Measurements from ENCODE around the gene TMC2.

Gene TMC2

GRCh38 chr20:2656471-2657117 is 120.2 kb downstream of the TMC2 start:
- DNase-seq (ENCODE audit: low spot score): no peak
- TF ChIP-seq CTCF (IDR thresholded peaks at IDR 0.05; ENCODE audit: borderline replicate concordance, control extremely low read depth, extremely low read depth, insufficient read depth, missing control alignments): no peak
- in situ Hi-C loops (cut with MboI; ENCODE audit: low sequenced_read_pairs, unreplicated experiment): no loop called here

- in situ Hi-C loops (cut with MboI; ENCODE audit: low sequenced_read_pairs, unreplicated experiment): no loop called here
- TF ChIP-seq CTCF (IDR thresholded peaks at IDR 0.05; ENCODE audit: borderline replicate concordance, control extremely low read depth, extremely low read depth, insufficient read depth, missing control alignments): no peak
- DNase-seq (ENCODE audit: low spot score): no peak
These were observed 120.9 kb downstream of the TMC2 start for GRCh38 chr20:2657241-2657640.

GRCh38 chr20:2657674-2658073 is 121.3 kb downstream of the TMC2 start:
- TF ChIP-seq CTCF (IDR thresholded peaks at IDR 0.05; ENCODE audit: borderline replicate concordance, control extremely low read depth, extremely low read depth, insufficient read depth, missing control alignments): no peak
- in situ Hi-C loops (cut with MboI; ENCODE audit: low sequenced_read_pairs, unreplicated experiment): no loop called here
- no peak for DNase-seq (ENCODE audit: low spot score)

GRCh38 chr20:2658414-2659354 is 122.3 kb downstream of the TMC2 start:
- in situ Hi-C loops (cut with MboI; ENCODE audit: low sequenced_read_pairs, unreplicated experiment): no loop called here
- TF ChIP-seq CTCF (IDR thresholded peaks at IDR 0.05; ENCODE audit: borderline replicate concordance, control extremely low read depth, extremely low read depth, insufficient read depth, missing control alignments): no peak
- DNase-seq (ENCODE audit: low spot score): no peak

GRCh38 chr20:2659547-2659946 is 123.2 kb downstream of the TMC2 start:
- TF ChIP-seq CTCF (IDR thresholded peaks at IDR 0.05; ENCODE audit: borderline replicate concordance, control extremely low read depth, extremely low read depth, insufficient read depth, missing control alignments): no peak
- DNase-seq (ENCODE audit: low spot score): no peak
- in situ Hi-C loops (cut with MboI; ENCODE audit: low sequenced_read_pairs, unreplicated experiment): no loop called here

- DNase-seq (ENCODE audit: low spot score): no peak
- no peak for TF ChIP-seq CTCF (IDR thresholded peaks at IDR 0.05; ENCODE audit: borderline replicate concordance, control extremely low read depth, extremely low read depth, insufficient read depth, missing control alignments)
- in situ Hi-C loops (cut with MboI; ENCODE audit: low sequenced_read_pairs, unreplicated experiment): no loop called here
These were observed 127.1 kb downstream of the TMC2 start for GRCh38 chr20:2663364-2663886.

Measured in GM13976 (cell line).